ENCODE data around the gene DLG3.

The DLG3 gene

GRCh38 chrX:70477734-70478075, 33.1 kb downstream of the DLG3 start:
- H3K4me3 ChIP-seq (ENCODE audit: low read depth, low read length), result peak overlapping the region; percentile 20
- TF ChIP-seq CTCF (IDR thresholded peaks at IDR 0.05; ENCODE audit: low read depth, low read length), result no peak

- no peak overlapping the region for H3K4me3 ChIP-seq (ENCODE audit: low read depth, low read length)
- TF ChIP-seq CTCF (IDR thresholded peaks at IDR 0.05; ENCODE audit: low read depth, low read length), result no peak
These were observed 34.1 kb downstream of the DLG3 start for GRCh38 chrX:70478526-70479245.

DNA sequence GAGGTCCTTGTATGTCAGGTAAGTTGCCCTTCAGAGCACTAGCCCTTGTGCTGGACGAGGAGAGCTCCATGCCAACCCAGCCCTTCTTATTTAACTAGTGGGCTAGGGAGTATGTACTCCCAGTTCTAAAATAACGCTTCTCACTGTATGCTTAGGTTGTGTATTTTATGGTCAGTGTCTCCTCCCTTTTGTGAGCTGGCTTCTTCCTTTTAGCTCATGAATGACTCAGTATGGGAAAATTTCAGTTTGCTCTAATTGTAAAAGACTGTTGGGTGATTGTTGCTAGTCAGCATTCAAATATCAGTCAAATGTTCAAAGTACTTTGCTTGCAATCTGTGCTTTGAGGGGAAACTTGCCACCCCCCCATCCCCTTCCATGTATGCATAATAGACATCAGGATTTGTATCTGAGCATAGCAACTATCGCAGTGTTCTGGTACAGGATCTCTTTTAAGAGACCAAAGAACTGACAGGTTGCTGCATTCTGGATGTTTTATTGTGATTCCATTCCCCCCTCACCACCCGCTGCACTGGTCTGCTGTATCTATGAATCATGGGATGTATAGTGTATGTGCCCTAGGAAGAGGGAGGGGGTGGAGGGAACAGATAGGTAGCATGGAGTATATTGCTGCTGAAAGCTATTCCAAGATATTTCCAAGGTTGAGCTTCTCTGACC, 34.7 kb downstream of the DLG3 start:
- no peak overlapping the region for H3K4me3 ChIP-seq (ENCODE audit: low read depth, low read length)

GRCh38 chrX:70479922-70480659, 35.5 kb downstream of the DLG3 start:
- no peak for TF ChIP-seq CTCF (IDR thresholded peaks at IDR 0.05; ENCODE audit: low read depth, low read length)
- H3K4me3 ChIP-seq (ENCODE audit: low read depth, low read length), result no peak overlapping the region

More for the DNA sequence above, 34.7 kb downstream of the DLG3 start:
- no peak for TF ChIP-seq CTCF (IDR thresholded peaks at IDR 0.05; ENCODE audit: low read depth, low read length)

- TF ChIP-seq CTCF (IDR thresholded peaks at IDR 0.05; ENCODE audit: low read depth, low read length), result no peak
- no peak overlapping the region for H3K4me3 ChIP-seq (ENCODE audit: low read depth, low read length)
These were observed 36.0 kb downstream of the DLG3 start for GRCh38 chrX:70480660-70481018.

DNA sequence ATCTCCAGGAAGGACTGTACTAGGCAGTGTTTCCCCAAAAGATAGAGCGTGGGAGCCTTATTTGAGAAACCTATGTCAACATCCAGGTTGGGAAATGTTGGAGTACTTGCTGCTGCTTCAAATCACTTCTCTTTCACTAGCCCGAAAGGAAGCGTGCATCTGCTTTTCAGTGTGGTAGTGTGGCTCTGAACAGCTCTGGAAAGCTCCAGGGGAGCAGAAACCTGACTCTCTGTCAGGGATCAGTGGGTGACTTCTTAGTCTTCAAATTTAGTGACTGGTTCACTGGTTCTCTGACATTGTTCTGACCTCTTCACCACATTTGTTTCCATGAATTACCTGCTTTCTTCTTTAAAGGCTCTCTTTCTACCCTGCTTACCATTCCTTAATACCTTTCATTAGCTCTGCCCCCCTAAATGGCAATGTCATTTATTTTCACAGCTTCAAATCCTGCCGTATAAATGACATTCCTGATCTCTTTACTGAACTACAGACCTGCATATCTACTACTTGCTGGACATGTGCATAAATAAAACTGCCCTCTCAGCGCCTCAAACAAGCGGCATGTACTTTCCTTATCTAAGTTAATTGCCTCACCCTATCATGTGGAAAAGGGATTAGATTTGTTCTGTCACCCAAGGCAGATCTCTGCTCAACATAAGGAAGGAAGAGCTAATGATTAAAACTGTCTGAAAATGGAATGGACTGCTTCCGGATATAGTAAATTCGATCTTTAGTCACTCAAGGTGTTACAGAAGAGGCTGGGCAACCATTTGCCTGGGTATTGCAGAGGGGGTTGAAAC, 37.0 kb downstream of the DLG3 start:
- TF ChIP-seq CTCF (IDR thresholded peaks at IDR 0.05; ENCODE audit: low read depth, low read length), result no peak
- H3K4me3 ChIP-seq (ENCODE audit: low read depth, low read length), result no peak overlapping the region
